AG04450 (cell line): ENCODE results near the gene CRP. TPM values are rescaled to one million over a fixed set of nuclear protein-coding genes. Genes with fewer than 3 reads are reported as not detected.

Source experiments
- CTCF ChIA-PET: fragments of 300-600, 350-600 bp; formaldehyde crosslinking; extraction: SDS; loops from one replicate; lab custom pipeline; 2022; ENCODE audit warnings: antibody characterized with exemption, inconsistent platforms; lab: Charles Lee
- POLR2A ChIA-PET: fragments of 350-600 bp; formaldehyde crosslinking; extraction: SDS; loops from one replicate; lab custom pipeline; 2021; ENCODE audit warnings: antibody characterized with exemption, inconsistent platforms; lab: Yijun Ruan, JAX
- DNase-seq: peaks from one replicate; pipeline ENCODE4 v3.0.0-alpha.2; 2011; ENCODE audit warnings: low read depth, low spot score
- H3K27ac ChIP-seq: one replicate; pipeline ENCODE4 v1.5.1; 2012; ENCODE audit warnings: low read depth, low read length, control low read depth
- H3K27me3 ChIP-seq: one replicate; pipeline ENCODE4 v1.6.0; 2012; ENCODE audit warnings: low read length; ENCODE audit not compliant: control insufficient read depth, insufficient read depth
- H3K4me3 ChIP-seq: 2 replicates; pipeline ENCODE4 v1.5.1; 2011; ENCODE audit warnings: mild to moderate bottlenecking, low read depth, low read length, control low read depth
- H3K9me3 ChIP-seq: 2 replicates; pipeline ENCODE4 v1.5.1; 2012; ENCODE audit warnings: low read length; ENCODE audit not compliant: control insufficient read depth, insufficient read depth
- CTCF ChIP-seq: IDR thresholded peaks from 2 replicates; pipeline ENCODE4 v1.5.1; 2011; ENCODE audit warnings: low read depth, low read length, control low read depth, inconsistent platforms
- polyA minus RNA-seq: library from RNA; depleted of rRNA, polyadenylated mRNA; stranded (reverse); fragments of >200 nt; gene quantifications from 2 replicates; pipeline ENCODE4 v1.2.3, GENCODE V29; 2011; rRNA and poly(A)+ RNA removed
- polyA plus RNA-seq: library from polyadenylated mRNA; depleted of rRNA; stranded (reverse); fragments of >200 nt; gene quantifications from 2 replicates; pipeline ENCODE4 v1.2.3, GENCODE V29; 2011; rRNA removed

CRP gene
- polyA plus RNA-seq (not detected in 2 replicates), polyA minus RNA-seq (not detected in 2 replicates)

- ChIA-PET POLR2A (no interaction called here), CTCF (no interaction called here)
- peaks cover 3% of the 10 kb centered on the region for H3K9me3 ChIP-seq
- TF ChIP-seq CTCF = no peak
- H3K27me3 ChIP-seq = no peaks in the 10 kb centered on the region
- no peak within 1 kb of the TSS for H3K27ac ChIP-seq
- no peak within 1 kb of the TSS for H3K4me3 ChIP-seq
- no peak for DNase-seq
Observed at GRCh38 chr1:159714529-159714928, at the start of gene CRP. Gene CRP (minus strand): TSS chr1:159714589. CDS start chr1:159714485, 104 bp downstream.

- TF ChIP-seq CTCF = no peak
- H3K9me3 ChIP-seq = no peaks in the 10 kb centered on the region
- no peaks in the 10 kb centered on the region for H3K27me3 ChIP-seq
- DNase-seq = no peak
- ChIA-PET POLR2A (no interaction called here), CTCF (no interaction called here)
- no peak overlapping the region for H3K27ac ChIP-seq
- no peak overlapping the region for H3K4me3 ChIP-seq
Observed at GRCh38 chr1:159763686-159764085, 49.3 kb upstream of the CRP start.

GRCh38 chr1:159756397-159756796, 42.0 kb upstream of the CRP start:
- Histone ChIP-seq H3K9me3 (no peaks in the 10 kb centered on the region), H3K27me3 (no peaks in the 10 kb centered on the region), H3K27ac (no peak overlapping the region), H3K4me3 (no peak overlapping the region)
- ChIA-PET POLR2A (no interaction called here), CTCF (interaction anchor here (1.4 kb wide), 1 partner anchor 24 kb away, joined by 4 read pairs; the partner anchor contains the start of gene DUSP23)
- DNase-seq = no peak
- no peak for TF ChIP-seq CTCF

GRCh38 chr1:159755451-159756007, 41.1 kb upstream of the CRP start:
- no peak for TF ChIP-seq CTCF
- no peak for DNase-seq
- no peaks in the 10 kb centered on the region for H3K9me3 ChIP-seq
- no peak overlapping the region for H3K27ac ChIP-seq
- no peak overlapping the region for H3K4me3 ChIP-seq
- ChIA-PET CTCF (no interaction called here), POLR2A (no interaction called here)
- no peaks in the 10 kb centered on the region for H3K27me3 ChIP-seq

- no peak for TF ChIP-seq CTCF
- H3K27me3 ChIP-seq = no peaks in the 10 kb centered on the region
- CTCF ChIA-PET = no interaction called here
- no peak overlapping the region for H3K27ac ChIP-seq
- POLR2A ChIA-PET = no interaction called here
- no peak overlapping the region for H3K4me3 ChIP-seq
- no peaks in the 10 kb centered on the region for H3K9me3 ChIP-seq
- no peak for DNase-seq
Observed at GRCh38 chr1:159753386-159753785, 39.0 kb upstream of the CRP start.
